ENCODE measurements around the gene CABP2.
"Not testable (repeated sequence)": the region's sequence is repeated elsewhere in the genome, so short reads cannot be mapped to it uniquely, and the experiment has no call there.

CABP2 gene

DNA sequence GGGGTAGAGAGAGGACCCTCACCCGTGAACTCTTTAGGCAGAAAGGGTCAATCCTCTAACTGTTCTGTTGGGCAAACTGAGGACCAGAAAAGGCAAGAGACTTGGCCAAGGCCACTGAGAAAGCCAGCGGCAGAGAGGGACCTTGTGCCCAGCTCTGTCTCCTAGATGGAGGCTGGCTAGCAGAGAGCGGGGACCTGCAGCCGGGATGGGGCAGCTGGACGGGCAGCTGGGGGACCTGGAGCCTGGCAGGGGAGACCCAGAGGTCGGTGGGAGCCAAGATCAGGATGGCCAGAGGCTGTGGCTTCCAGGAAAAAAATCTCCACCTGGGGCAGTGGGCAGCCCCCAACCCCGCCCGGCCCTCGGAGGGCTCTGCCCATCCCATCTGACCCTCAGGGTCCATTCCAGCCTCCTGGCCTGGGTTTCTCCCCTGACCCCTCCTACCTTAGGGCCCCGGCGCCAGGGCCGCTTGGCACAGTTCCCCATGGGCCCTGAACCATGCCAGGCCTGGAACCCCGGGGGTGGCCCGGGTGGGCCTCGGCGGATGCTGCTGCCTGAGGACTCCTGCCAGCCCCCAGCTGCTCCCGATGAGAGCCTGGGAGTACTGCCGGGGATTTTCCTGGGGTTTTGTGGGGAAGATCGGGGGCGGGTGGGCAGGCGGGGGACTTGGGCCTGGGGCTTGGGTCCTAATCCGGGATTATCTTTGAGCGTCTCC is at the start of gene CABP2:
TSS of gene CABP2 (minus strand) at position 603 of the 712 bp plus-strand sequence. CDS start at position 483, 120 bp downstream.
- no peak for DNase-seq (ENCODE audit: low read depth in 4 of 4, low spot score in 1 of 4)

DNA sequence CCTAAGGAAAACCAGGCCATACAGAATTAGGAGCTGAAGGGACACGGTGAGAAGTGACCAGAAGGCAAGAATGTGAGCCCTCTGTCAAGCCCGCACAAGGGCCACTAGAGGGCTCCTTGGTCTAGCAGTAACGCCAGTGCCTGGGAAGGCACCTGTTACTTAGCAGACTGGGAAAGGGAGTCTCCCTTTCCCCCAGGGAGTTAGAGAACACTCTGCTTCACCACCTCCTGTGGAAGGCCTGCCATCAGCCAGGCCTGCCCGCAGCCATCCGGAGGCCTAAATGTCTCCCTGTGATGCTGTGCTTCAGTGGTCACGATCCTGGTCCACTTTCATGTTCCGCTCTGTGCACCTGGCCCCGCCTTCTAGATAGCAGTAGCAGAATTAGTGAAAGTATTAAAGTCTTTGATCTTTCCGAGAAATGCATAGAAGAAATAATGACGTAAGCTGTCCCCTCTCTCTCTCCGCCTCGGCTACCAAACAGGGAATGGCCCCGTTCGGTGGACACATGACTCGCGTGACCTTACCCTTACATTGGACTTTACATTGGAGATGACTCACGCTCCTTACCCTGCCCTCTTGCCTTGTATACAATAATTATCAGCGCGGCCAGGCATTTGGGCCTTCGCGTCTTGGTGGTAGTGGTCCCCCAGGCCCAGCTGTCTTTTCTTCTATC is 49.6 kb upstream of the CABP2 start:
- DNase-seq (ENCODE audit: low read depth in 4 of 4, low spot score in 1 of 4), result no peak

- DNase-seq (ENCODE audit: low read depth in 4 of 4, low spot score in 1 of 4), result no peak
These were observed 49.1 kb upstream of the CABP2 start for GRCh38 chr11:67572305-67572704.

GRCh38 chr11:67571443-67571842 is 48.2 kb upstream of the CABP2 start:
- no peak for DNase-seq (ENCODE audit: low read depth in 4 of 4, low spot score in 1 of 4)

GRCh38 chr11:67564230-67564629 is 41.0 kb upstream of the CABP2 start:
- no peak for DNase-seq (ENCODE audit: low read depth in 4 of 4, low spot score in 1 of 4)

GRCh38 chr11:67563705-67564114 is 40.5 kb upstream of the CABP2 start:
- DNase-seq (ENCODE audit: low read depth in 4 of 4, low spot score in 1 of 4), result not testable (repeated sequence)

GRCh38 chr11:67562963-67563704 is 39.9 kb upstream of the CABP2 start:
- DNase-seq (ENCODE audit: low read depth in 4 of 4, low spot score in 1 of 4), result no peak

DNA sequence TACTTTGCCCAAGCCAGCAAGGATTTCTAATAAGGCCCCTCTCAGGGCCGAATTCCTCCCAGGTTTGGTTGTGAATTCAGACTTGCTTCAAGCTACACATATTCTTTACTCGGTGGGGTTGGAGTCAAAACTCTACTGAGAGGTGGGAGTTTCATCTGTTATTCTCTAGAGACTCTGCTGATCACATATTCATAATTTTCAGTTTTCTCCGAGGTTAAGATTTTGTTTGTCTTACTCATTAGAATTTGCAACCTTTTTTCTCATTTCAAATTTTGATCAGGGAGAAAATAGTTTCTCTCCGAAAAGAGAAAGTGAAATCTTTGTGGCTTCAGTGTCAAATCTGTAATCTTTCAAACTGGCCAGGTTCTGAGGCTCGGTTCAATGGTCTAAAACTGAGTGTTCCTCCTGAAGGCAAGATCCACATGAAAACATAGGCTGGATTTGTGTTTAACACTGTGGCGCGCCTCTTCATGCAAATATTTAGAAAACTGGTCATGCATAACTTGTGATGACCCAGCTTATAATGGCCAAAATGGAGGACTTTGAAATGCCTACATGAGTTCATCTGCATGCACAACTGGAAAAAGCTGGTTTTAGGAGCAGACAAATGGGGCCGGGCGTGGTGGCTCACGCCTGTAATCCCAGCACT is 38.8 kb upstream of the CABP2 start:
- DNase-seq (ENCODE audit: low read depth in 4 of 4, low spot score in 1 of 4), result no peak

- no peak for DNase-seq (ENCODE audit: low read depth in 4 of 4, low spot score in 1 of 4)
These were observed 35.0 kb upstream of the CABP2 start for GRCh38 chr11:67558084-67558772.

GRCh38 chr11:67556244-67556643 is 33.0 kb upstream of the CABP2 start:
- no peak for DNase-seq (ENCODE audit: low read depth in 4 of 4, low spot score in 1 of 4)

DNA sequence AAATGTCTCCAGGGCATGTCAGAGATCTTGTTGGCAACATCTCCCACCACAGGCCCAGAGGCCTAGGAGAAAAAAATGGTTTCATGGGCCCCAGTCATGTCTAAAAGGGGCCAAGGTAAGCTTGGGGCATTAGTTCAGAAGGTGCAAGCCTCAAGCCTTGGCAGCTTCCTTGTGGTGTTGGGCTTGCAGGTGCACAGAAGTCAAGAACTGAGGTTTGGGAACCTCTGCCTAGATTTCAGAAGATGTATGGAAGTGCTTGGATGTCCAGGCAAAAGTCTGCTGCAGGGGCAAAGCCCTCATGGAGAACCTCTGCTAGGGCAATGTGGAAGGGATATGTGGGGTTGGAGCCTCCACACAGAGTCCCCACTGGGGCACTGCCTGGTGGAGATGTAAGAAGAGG is 28.5 kb upstream of the CABP2 start:
- DNase-seq (ENCODE audit: low read depth in 4 of 4, low spot score in 1 of 4), result not testable (repeated sequence)

DNA sequence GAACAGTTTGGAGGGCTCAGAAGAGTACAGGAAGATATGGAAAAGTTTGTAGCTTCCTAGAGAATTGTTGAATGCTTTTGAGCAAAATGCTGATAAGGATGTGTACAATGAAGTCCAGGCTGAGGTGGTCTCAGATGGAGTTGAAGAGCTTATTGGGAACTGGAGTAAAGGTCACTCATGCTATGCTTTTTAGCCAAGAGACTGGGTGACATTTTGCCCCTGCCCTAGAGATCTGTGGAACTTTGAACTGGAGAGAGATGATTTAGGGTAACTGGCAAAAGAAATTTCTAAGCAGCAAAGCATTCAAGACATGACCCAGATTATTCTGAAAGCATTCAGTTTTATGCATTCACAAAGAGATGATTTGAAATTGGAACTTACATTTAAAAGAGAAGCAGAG is 27.9 kb upstream of the CABP2 start:
- DNase-seq (ENCODE audit: low read depth in 4 of 4, low spot score in 1 of 4), result no peak

- no peak for DNase-seq (ENCODE audit: low read depth in 4 of 4, low spot score in 1 of 4)
These were observed 25.4 kb upstream of the CABP2 start for GRCh38 chr11:67548555-67549110.

- not testable (repeated sequence) for DNase-seq (ENCODE audit: low read depth in 4 of 4, low spot score in 1 of 4)
These were observed 24.9 kb upstream of the CABP2 start for GRCh38 chr11:67548112-67548511.

GRCh38 chr11:67545280-67545679 is 22.0 kb upstream of the CABP2 start:
- DNase-seq (ENCODE audit: low read depth in 4 of 4, low spot score in 1 of 4), result no peak

DNA sequence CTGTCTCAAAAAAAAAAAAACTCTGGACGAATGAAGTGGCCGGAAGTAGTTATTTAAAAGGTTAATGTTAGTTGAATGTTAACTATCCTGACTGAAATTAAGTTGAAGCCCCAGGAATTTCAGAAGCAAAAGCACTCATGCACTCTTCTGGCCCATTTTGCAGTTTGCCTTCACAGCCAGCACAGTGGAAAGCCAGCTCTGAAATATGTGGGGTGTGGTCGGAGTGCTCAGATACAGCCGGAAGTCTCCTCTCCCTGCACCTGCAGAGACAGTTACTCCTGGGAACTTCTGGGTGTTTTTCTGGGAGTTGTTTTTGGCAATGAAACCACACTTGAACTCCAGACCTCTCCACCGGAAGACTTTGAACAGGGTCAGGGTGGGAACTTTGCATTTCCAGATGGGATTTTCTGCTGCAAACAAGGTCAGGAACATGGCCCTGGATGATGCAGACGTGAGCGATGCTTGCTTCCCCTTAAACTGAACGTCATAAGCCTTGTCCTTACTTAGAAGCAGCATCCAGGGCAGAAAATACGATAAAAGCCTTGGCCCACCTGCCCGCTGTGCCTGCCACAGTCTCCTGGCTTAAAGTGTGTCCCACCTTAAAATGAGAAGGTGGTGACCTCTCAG is 21.5 kb upstream of the CABP2 start:
- no peak for DNase-seq (ENCODE audit: low read depth in 4 of 4, low spot score in 1 of 4)

DNA sequence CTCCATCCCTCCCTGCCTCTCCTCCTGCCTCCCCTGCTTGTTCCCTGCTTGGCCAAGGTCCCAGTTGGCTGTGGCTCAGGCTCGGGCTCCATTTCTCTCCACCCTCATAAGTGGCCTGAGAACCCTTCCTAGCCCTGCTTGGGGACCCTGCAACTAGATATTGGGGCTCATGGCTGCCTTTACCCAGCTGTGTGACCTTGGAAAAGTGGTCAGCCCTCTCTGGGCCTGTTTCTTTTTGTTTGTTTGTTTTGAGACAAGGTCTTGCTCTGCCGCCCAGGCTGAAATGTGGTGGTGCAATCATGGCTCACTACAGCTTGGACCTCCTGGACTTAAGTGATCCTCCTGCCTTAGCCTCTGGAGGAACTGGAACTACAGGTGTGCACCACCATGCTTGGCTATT is 20.3 kb upstream of the CABP2 start:
- DNase-seq (ENCODE audit: low read depth in 4 of 4, low spot score in 1 of 4), result no peak

- DNase-seq (ENCODE audit: low read depth in 4 of 4, low spot score in 1 of 4), result no peak
These were observed 19.7 kb upstream of the CABP2 start for GRCh38 chr11:67542971-67543370.

DNA sequence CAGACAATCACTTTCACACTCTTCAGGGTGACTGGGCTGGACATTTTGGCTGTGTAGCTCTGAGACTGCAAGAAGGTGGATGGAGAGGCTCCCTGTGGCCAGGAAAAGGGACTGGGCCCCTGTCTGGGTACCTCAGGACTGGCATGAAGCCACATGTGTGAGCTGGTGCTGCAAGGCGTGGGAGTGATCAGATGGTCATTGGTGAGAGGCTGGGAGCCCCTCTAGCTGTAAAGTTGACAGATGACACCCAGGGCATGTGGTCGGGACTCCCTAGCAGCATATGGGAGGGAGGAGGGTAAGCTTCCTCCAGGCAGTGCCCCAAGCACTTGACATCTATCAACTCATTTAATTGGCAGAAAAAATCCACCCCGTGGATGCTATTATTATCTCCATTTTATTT is 18.9 kb upstream of the CABP2 start:
- no peak for DNase-seq (ENCODE audit: low read depth in 4 of 4, low spot score in 1 of 4)

DNA sequence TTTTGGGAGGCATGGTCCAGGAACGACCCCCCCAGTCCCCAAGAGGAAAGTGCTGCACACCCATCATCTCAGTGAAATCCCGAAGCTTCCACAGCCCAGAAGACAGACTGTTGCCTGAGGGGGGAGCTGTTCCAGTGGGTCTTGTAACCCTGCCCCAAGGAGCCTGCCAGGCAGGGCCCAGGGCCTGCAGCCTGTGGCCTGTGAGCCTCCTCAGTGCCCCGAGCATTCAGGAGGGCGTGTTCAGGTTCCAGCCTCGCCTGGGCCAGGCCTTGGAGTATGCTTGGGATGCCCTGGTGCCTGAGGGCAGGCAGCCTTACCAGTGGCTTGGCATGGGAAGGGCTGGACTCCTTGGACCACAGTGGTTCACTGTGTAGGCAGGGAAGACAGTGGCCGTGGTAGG is 18.0 kb upstream of the CABP2 start:
- no peak for DNase-seq (ENCODE audit: low read depth in 4 of 4, low spot score in 1 of 4)

Measured in stimulated activated CD4-positive, alpha-beta T cell treated with anti-CD3 and anti-CD28 coated beads, Interleukin-1b, Interleukin-23, amount 100 ng/mL, for 24 hours (primary cell).